VCaP (cell line): ENCODE measurements around the gene PRSS16.

Source experiments
- H3K27ac ChIP-seq: fragments of 450-650 bp; 2 replicates; pipeline ENCODE4 v1.5.1; 2017
- TF ChIP-seq, protein P1 (sequence below): fragments of 450-650 bp; conservative IDR thresholded peaks from 2 replicates; pipeline ENCODE4 v1.5.1; 2017; ENCODE audit warnings: mild to moderate bottlenecking, moderate library complexity

The PRSS16 gene

GRCh38 chr6:27288136-27289044, 40.9 kb downstream of the PRSS16 start:
- no peak overlapping the region for H3K27ac ChIP-seq
- TF ChIP-seq, protein P1, sequence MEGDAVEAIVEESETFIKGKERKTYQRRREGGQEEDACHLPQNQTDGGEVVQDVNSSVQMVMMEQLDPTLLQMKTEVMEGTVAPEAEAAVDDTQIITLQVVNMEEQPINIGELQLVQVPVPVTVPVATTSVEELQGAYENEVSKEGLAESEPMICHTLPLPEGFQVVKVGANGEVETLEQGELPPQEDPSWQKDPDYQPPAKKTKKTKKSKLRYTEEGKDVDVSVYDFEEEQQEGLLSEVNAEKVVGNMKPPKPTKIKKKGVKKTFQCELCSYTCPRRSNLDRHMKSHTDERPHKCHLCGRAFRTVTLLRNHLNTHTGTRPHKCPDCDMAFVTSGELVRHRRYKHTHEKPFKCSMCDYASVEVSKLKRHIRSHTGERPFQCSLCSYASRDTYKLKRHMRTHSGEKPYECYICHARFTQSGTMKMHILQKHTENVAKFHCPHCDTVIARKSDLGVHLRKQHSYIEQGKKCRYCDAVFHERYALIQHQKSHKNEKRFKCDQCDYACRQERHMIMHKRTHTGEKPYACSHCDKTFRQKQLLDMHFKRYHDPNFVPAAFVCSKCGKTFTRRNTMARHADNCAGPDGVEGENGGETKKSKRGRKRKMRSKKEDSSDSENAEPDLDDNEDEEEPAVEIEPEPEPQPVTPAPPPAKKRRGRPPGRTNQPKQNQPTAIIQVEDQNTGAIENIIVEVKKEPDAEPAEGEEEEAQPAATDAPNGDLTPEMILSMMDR: no peak

GRCh38 chr6:27290065-27290849, 42.8 kb downstream of the PRSS16 start:
- H3K27ac ChIP-seq: no peak overlapping the region
- TF ChIP-seq, protein P1: no peak

DNA sequence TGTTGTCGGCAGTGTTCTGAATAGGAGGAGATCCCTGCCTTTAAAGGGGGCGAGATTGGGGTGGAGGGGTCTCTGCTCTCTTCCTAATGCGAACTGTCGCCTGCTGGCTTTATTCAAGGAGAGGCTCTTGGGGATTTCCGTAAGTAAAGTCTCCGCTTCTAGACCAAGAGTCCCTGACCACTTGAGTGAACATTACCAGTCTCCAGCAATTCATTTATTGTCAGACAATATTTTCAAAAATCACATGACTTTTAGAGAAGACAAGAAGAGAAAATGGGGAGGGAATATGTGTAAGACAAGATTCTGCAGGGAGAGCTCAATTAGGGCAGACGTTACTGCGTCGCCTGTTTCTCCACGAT, 43.3 kb downstream of the PRSS16 start:
- H3K27ac ChIP-seq: no peak overlapping the region

DNA sequence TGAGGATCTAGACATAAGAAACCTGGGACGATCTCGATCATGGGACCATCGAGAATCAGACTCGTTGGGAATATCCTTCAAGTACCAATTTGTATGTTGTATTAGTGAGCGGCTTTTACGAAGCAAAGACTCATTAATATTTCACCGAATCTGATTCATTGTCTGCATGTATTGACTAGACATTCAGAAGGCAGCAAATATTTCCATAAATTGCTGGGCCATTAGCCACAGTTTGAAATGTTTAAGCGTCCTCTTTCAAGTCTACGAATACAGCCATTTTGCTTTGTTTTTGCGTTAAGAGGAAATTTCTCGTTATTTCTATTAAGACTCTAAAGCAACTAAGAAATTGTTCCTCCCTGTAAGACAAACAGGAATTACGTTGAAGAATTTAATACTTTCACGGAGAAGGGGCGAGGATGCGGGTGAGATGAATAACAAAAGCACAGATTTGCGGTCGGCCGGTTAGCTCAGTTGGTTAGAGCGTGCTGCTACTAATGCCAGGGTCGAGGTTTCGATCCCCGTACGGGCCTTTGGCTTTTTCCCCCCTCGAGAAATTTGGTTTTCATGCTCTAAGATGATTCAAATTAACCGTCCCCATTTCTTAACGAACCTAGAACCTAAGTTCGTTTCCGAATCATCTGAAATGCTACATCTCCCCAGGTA, 46.1 kb downstream of the PRSS16 start:
- H3K27ac ChIP-seq: no peak overlapping the region
- TF ChIP-seq, protein P1: no peak

More for the DNA sequence above, 43.3 kb downstream of the PRSS16 start:
- TF ChIP-seq, protein P1: no peak

DNA sequence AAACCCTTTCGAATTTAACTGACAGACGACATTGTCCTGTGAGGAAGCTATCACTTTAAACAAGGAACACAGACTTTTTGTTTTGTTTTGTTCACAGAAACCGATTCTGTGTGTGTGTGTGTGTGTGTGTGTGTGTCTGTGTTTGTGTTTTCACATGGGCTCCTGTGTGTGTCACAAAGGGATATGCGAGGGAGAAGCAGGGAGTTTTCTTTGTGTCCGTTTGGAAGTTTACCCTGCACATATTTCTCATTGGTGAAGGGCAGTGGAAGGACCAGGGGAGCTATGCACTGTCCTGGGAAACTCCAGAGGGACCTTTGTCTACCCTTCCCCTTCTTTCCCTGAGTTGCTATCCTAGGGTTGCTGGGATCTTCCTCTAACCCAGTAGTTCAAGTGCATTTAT, 46.9 kb downstream of the PRSS16 start:
- TF ChIP-seq, protein P1: no peak
- no peak overlapping the region for H3K27ac ChIP-seq

GRCh38 chr6:27295301-27296079, 48.0 kb downstream of the PRSS16 start:
- no peak overlapping the region for H3K27ac ChIP-seq
- TF ChIP-seq, protein P1: no peak
